ENCODE results near the gene PCDH15. TPM values are rescaled to one million over a fixed set of nuclear protein-coding genes. Genes with fewer than 3 reads are reported as not detected.
"Not testable (repeated sequence)": the region's sequence is repeated elsewhere in the genome, so short reads cannot be mapped to it uniquely, and the experiment has no call there.

Gene PCDH15
- total RNA-seq, 1 donor from 2014 or later, result 0.25 TPM

GRCh38 chr10:53955091-53955490, 845.9 kb downstream of the PCDH15 start:
- intact Hi-C loops (cut with DNase I), result no loop called here
- no peak overlapping the region for H3K4me3 ChIP-seq
- no peaks in the 10 kb centered on the region for H3K4me1 ChIP-seq
- H3K27me3 ChIP-seq, result no peaks in the 10 kb centered on the region
- H3K9me3 ChIP-seq, result no peaks in the 10 kb centered on the region
- no peak for TF ChIP-seq POLR2AphosphoS5 (IDR thresholded peaks at IDR 0.05; ENCODE audit: insufficient read depth in 1 of 2, low read depth in 1 of 2)
- no peak for TF ChIP-seq POLR2A (IDR thresholded peaks at IDR 0.05)
- TF ChIP-seq, protein P1, sequence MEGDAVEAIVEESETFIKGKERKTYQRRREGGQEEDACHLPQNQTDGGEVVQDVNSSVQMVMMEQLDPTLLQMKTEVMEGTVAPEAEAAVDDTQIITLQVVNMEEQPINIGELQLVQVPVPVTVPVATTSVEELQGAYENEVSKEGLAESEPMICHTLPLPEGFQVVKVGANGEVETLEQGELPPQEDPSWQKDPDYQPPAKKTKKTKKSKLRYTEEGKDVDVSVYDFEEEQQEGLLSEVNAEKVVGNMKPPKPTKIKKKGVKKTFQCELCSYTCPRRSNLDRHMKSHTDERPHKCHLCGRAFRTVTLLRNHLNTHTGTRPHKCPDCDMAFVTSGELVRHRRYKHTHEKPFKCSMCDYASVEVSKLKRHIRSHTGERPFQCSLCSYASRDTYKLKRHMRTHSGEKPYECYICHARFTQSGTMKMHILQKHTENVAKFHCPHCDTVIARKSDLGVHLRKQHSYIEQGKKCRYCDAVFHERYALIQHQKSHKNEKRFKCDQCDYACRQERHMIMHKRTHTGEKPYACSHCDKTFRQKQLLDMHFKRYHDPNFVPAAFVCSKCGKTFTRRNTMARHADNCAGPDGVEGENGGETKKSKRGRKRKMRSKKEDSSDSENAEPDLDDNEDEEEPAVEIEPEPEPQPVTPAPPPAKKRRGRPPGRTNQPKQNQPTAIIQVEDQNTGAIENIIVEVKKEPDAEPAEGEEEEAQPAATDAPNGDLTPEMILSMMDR (IDR thresholded peaks at IDR 0.05), result no peak
- no peak overlapping the region for H3K27ac ChIP-seq
- no peaks in the 10 kb centered on the region for H3K36me3 ChIP-seq
- DNase-seq (ENCODE audit: extremely low spot score in 2 of 2), result no peak

- no peaks in the 10 kb centered on the region for H3K9me3 ChIP-seq
- H3K4me3 ChIP-seq, result no peak overlapping the region
- no peaks in the 10 kb centered on the region for H3K36me3 ChIP-seq
- DNase-seq (ENCODE audit: extremely low spot score in 2 of 2), result no peak
- no peaks in the 10 kb centered on the region for H3K4me1 ChIP-seq
- intact Hi-C loops (cut with DNase I), result no loop called here
- no peak overlapping the region for H3K27ac ChIP-seq
- H3K27me3 ChIP-seq, result no peaks in the 10 kb centered on the region
- TF ChIP-seq, protein P1 (IDR thresholded peaks at IDR 0.05), result no peak
- no peak for TF ChIP-seq POLR2AphosphoS5 (IDR thresholded peaks at IDR 0.05; ENCODE audit: insufficient read depth in 1 of 2, low read depth in 1 of 2)
- no peak for TF ChIP-seq POLR2A (IDR thresholded peaks at IDR 0.05)
Observed at GRCh38 chr10:53952698-53953630, 848.1 kb downstream of the PCDH15 start.

DNA sequence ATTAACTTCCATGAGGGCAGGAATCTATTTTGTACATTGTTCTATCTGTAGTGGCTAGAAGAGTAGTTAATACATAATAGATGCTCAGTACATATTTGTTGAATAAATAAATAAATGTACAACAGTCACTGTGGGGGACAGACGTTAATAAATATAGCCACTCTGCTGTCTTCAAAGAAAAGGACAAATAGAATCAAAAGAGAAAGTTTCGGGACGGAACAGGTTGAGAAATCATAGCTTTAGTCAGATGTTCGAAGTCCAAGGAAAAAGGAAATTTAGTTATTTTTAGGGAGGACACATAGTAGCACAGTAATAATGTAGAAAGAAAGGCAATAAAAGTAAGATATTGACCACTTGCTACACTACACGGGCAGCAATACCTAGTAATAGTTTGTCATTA, 861.4 kb downstream of the PCDH15 start:
- Histone ChIP-seq H3K27me3 (no peaks in the 10 kb centered on the region), H3K36me3 (no peaks in the 10 kb centered on the region), H3K4me3 (no peak overlapping the region), H3K4me1 (no peaks in the 10 kb centered on the region), H3K9me3 (no peaks in the 10 kb centered on the region), H3K27ac (no peak overlapping the region)
- TF ChIP-seq, protein P1 (IDR thresholded peaks at IDR 0.05), result no peak
- no peak for TF ChIP-seq POLR2AphosphoS5 (IDR thresholded peaks at IDR 0.05; ENCODE audit: insufficient read depth in 1 of 2, low read depth in 1 of 2)
- TF ChIP-seq POLR2A (IDR thresholded peaks at IDR 0.05), result no peak
- intact Hi-C loops (cut with DNase I), result no loop called here
- no peak for DNase-seq (ENCODE audit: extremely low spot score in 2 of 2)

DNA sequence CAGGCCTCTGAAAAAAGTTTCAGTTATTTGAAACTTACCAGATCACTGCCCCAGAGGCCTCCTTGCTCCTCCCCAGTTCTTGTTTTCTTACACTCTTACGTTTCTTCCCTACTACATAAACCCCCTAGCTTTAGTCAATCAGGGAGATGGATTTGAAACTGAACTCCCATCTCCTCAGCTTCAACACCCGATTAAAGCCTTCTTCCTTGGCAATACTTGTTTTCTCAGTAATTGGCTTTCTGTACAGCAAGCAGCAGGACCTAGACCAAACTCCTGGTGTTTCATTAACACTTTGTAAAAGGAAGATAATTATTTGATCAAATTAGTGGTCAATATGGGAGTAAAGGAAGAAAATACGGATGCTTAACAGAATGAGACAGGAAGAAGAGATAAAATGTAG, 870.4 kb downstream of the PCDH15 start:
- H3K4me3 ChIP-seq, result no peak overlapping the region
- H3K27ac ChIP-seq, result no peak overlapping the region
- no peak for TF ChIP-seq POLR2A (IDR thresholded peaks at IDR 0.05)
- no peak for TF ChIP-seq POLR2AphosphoS5 (IDR thresholded peaks at IDR 0.05; ENCODE audit: insufficient read depth in 1 of 2, low read depth in 1 of 2)
- TF ChIP-seq, protein P1 (IDR thresholded peaks at IDR 0.05), result no peak
- H3K36me3 ChIP-seq, result no peaks in the 10 kb centered on the region
- no peaks in the 10 kb centered on the region for H3K4me1 ChIP-seq
- no peaks in the 10 kb centered on the region for H3K9me3 ChIP-seq
- H3K27me3 ChIP-seq, result no peaks in the 10 kb centered on the region
- intact Hi-C loops (cut with DNase I), result no loop called here
- DNase-seq (ENCODE audit: extremely low spot score in 2 of 2), result no peak

DNA sequence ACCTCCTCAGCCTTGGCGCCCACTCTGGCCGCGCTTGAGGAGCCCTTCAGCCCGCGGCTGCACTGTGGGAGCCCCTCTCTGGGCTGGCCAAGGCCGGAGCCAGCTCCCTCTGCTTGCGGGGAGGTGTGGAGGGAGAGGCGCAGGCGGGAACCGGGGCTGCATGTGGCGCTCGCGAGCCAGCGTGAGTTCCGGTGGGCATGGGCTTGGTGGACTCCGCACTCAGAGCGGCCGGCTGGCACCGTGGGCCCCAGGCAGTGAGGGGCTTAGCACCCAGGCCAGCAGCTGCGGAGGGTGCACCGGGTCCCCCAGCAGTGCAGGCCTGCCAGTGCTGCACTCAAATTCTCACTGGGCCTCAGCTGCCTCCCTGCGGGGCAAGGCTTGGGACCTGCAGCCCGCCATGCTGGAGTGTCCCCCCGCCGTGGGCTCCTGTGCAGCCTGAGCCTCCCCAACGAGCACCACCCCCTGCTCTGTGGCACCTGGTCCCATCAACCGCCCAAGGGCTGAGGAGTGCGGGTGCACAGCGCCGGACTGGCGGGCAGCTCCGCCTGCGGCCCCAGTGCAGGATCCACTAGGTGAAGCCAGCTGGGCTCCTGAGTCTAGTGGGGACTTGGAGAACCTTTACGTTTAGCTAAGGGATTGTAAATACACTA, 876.9 kb downstream of the PCDH15 start:
- H3K36me3 ChIP-seq; H3K4me3 ChIP-seq; H3K27me3 ChIP-seq; H3K4me1 ChIP-seq; DNase-seq (ENCODE audit: extremely low spot score in 2 of 2); H3K27ac ChIP-seq; intact Hi-C loops (cut with DNase I); H3K9me3 ChIP-seq: not testable (repeated sequence)
